GM12873 (cell line): ENCODE results near the gene IFNGR1.

Experiments used
- TF ChIP-seq, protein P1 (sequence below): IDR thresholded peaks from 2 replicates; pipeline ENCODE4 v1.5.1; 2012; ENCODE audit warnings: low read depth, mild to moderate bottlenecking, moderate library complexity, low read length, control low read depth; ENCODE audit not compliant: insufficient read depth; ENCODE audit errors: missing control alignments

Gene IFNGR1

DNA sequence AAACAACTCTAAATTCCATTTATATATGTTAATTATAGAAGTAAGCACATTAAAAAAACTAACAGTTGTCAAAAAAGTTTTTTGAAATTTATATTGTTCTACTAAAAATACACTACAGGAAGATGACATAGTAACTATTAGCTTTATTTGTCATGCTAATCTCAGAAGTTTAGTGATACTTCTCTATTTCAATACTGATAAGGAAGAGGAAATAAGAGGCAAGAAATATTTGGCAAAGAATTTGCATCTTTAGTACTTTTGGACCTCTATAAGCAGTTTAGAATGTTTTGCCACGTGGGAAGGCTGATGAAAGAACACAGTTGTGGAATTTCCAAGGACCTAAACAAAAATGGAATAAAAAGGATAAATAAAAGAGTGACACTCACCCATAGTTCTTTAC, 12.6 kb downstream of the IFNGR1 start:
- TF ChIP-seq, protein P1, sequence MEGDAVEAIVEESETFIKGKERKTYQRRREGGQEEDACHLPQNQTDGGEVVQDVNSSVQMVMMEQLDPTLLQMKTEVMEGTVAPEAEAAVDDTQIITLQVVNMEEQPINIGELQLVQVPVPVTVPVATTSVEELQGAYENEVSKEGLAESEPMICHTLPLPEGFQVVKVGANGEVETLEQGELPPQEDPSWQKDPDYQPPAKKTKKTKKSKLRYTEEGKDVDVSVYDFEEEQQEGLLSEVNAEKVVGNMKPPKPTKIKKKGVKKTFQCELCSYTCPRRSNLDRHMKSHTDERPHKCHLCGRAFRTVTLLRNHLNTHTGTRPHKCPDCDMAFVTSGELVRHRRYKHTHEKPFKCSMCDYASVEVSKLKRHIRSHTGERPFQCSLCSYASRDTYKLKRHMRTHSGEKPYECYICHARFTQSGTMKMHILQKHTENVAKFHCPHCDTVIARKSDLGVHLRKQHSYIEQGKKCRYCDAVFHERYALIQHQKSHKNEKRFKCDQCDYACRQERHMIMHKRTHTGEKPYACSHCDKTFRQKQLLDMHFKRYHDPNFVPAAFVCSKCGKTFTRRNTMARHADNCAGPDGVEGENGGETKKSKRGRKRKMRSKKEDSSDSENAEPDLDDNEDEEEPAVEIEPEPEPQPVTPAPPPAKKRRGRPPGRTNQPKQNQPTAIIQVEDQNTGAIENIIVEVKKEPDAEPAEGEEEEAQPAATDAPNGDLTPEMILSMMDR = no peak

DNA sequence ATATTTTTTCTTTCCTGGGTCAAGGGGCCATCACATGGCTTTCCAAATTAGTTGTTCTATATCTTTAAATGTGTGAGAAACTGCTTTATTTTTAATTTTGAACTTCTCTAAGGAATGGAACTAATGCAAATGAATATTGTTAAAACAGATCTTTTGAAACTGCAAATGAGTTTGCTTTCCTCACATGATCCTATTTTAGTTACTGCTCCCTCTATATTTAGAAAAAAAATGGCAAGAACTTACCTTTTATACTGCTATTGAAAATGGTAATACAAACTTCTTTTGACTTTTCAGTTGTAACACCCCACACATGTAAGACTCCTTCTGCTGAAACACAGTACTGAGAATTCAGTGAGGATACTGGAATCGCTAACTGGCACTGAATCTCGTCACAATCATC, 15.9 kb downstream of the IFNGR1 start:
- TF ChIP-seq, protein P1 = no peak

DNA sequence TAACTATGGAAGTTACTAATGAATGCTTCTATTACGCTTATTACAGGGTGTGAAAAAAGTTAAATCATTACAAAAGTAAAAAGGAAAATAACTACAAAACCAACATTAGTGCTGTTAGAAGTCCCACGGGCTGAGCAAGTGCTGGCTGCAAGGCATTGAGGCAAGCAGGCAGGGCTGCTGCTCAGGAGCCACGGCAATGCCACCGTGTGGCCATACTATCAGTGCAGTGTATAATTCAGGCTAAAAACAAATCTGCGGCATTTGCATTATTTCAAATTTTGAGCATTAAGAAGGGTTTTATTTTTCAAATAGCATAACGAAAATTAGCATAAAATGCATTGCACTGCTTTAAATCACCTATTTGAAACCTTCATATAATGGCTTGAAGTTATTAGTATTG, 17.1 kb downstream of the IFNGR1 start:
- TF ChIP-seq, protein P1 = peak; percentile 46

DNA sequence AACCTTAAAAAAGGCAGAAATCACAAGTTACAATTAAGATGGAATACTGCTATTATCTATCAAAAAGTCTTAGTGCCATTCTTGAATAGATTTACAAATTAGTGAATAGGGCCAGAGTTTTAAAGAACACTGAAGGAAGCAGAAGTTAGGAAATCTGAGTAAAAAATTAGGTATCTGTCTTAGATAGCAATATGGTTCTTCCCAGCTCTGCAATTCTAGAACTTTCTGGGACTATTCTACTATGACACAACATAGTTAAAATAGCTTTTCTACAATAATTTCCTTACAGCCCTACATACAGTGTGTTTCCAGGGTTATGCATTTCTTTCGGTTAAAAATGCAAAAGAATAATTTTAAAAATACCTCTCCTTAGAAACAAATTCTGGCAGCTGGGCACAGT, 18.2 kb downstream of the IFNGR1 start:
- TF ChIP-seq, protein P1 = no peak

DNA sequence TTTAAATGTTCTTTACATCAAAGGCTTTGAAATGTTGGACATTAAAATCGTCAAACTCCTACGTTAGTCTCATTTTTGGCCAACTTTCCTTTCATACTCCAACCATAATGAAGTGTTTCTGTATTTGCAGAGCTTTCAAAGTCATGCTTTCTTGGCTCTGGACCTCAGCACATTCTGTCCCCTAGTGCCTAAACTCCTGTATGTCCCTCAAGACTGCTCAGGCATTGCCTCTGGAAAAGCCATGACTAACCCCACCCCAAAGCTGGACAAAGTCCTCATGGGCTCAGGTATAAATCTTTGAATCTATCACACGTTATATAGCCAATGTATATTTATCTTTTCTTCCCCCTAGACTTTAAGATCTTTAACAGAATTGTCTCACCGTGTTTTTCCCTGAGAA, 18.9 kb downstream of the IFNGR1 start:
- TF ChIP-seq, protein P1 = no peak

DNA sequence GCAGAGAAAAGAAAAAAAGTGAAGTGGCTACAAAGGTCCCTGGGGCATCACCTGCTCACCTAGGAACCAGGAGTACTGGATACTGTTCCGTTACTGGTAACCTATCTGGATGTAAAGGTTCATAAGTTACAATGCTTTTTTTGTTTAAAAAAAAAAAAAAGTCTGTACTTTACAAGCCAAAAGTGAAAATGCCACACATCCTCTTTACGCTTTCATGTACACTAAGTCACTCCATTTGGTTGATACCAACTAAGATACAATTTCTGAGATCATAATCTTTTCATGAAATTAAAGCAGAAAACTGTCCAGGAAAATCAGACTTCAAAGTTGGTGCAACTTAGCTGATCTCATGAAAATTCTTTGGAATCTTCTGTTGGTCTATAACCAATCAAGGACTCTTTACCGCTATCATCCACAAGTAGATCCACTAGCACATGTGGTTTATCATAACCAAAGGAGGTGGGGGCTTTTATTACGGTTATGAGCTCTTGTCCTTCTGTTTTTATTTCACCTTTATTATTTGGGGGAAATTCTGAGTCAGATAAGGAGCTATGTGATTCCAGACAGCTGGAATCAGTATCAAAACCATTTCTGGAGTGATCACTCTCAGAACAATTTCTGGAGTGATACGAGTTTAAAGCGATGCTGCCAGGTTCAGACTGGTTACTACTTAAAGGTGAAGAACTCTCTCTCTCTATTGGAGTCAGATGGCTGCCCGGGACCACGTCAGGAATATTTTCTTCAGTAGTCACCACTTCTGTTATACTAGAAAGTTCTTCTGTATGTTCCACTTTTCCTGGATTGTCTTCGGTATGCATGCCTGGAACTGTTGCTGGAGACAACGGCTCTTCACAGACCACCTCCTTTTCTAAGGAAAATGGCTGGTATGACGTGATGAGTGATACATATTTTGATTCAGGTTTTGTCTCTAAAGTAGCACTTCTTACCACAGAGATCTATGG, 21.2 kb downstream of the IFNGR1 start:
- TF ChIP-seq, protein P1 = no peak

DNA sequence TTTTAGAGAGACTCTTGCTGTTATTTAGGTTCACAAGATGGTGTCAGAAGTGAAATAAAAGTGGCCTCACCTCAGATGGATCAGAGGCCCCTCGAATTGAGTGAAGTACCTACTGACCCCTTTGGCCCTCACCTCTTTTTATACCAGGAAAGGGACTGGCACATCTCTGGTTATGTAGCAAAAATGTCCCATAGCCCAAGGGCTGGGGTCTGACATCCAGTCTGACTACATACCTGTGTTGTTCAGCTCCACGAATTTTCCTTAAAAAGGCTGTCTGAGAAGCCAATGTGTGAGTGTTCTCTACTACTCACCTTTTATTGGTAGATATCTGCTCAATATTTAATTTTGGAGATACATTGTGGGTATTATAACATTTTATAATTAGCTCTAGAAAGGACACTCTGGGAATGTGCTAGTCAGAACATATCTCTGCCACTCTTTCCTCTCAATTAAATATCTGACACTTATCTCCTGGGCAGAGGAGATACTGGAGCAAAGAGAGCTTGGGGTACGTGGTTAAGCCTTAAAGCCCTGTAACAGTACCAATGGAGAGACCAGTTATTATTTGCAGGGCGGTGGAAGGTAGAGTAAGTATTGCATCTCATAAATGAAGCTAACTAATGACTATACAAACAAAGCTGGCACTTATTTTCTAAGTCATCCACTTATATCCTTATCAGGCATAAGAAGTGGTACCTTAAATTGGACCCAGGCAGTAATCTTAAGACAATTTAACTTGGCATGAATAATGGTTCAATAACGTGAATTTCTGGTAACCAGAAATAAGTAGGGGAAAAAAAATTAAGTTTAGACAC, 25.7 kb downstream of the IFNGR1 start:
- TF ChIP-seq, protein P1 = no peak
